Uterus (tissue), 2 donors: Measurements from ENCODE around the gene PEAK1.

Experiments
- CTCF ChIP-seq, 4 experiments: fragments of 200-600 bp in 2 of 4; fragments of 450-650 bp in 2 of 4; sonication (generic) in 2 of 4; IDR thresholded peaks; one replicate each; pipeline ENCODE4 v1.5.1; 2016 to 2019; ENCODE audit warnings: antibody characterized with exemption in 4 of 4, mild to moderate bottlenecking in 2 of 4, moderate library complexity in 1 of 4
- POLR2A ChIP-seq, 2 donors: fragments of 450-650 bp; IDR thresholded peaks; one replicate each; pipeline ENCODE4 v1.6.1; 2016; ENCODE audit warnings: antibody characterized with exemption in 2 of 2, mild to moderate bottlenecking in 1 of 2, moderate library complexity in 1 of 2

GRCh38 chr15:77285057-77285997 lies 134.6 kb downstream of the PEAK1 start:
- TF ChIP-seq CTCF (IDR thresholded peaks at IDR 0.05) (no peak), POLR2A (IDR thresholded peaks at IDR 0.05) (no peak)
